BE2C (cell line): ENCODE results near the gene PDE4A.

Experiments
- DNase-seq: peaks from one replicate; pipeline ENCODE4 v3.0.0-alpha.2; 2020
- H3K27me3 ChIP-seq: fragments of 250-450 bp; sonication (Bioruptor Pico); 2 replicates; pipeline ENCODE4 v1.5.1; 2020; ENCODE audit warnings: mild to moderate bottlenecking
- H3K36me3 ChIP-seq: fragments of 250-450 bp; sonication (Bioruptor Pico); 2 replicates; pipeline ENCODE4 v1.5.1; 2020; ENCODE audit warnings: mild to moderate bottlenecking
- H3K4me1 ChIP-seq: fragments of 250-450 bp; sonication (Bioruptor Pico); 2 replicates; pipeline ENCODE4 v1.5.1; 2020
- H3K4me3 ChIP-seq: 2 replicates; pipeline ENCODE4 v1.5.1; 2011; ENCODE audit warnings: low read depth, low read length
- H3K9me3 ChIP-seq: fragments of 250-450 bp; sonication (Bioruptor Pico); 2 replicates; pipeline ENCODE4 v1.5.1; 2020
- CTCF ChIP-seq: IDR thresholded peaks from 2 replicates; pipeline ENCODE4 v1.5.1; 2012; ENCODE audit warnings: mild to moderate bottlenecking, low read depth, low read length

Gene PDE4A

GRCh38 chr19:10417541-10418234 lies 2.6 kb upstream of the PDE4A start:
- Histone ChIP-seq H3K36me3 (no peaks in the 10 kb centered on the region), H3K4me3 (peak overlapping the region; percentile 99), H3K9me3 (no peaks in the 10 kb centered on the region), H3K27me3 (no peaks in the 10 kb centered on the region), H3K4me1 (peaks cover 4% of the 10 kb centered on the region)
- DNase-seq: peak; percentile 45
- no peak for TF ChIP-seq CTCF

GRCh38 chr19:10418235-10418484 lies 2.2 kb upstream of the PDE4A start:
- H3K4me3 ChIP-seq: peak overlapping the region; percentile 99
- no peak for TF ChIP-seq CTCF
- H3K36me3 ChIP-seq: no peaks in the 10 kb centered on the region
- no peaks in the 10 kb centered on the region for H3K9me3 ChIP-seq
- H3K4me1 ChIP-seq: peaks cover 4% of the 10 kb centered on the region
- H3K27me3 ChIP-seq: no peaks in the 10 kb centered on the region
- DNase-seq: no peak

- peak overlapping the region; percentile 99 for H3K4me3 ChIP-seq
- no peaks in the 10 kb centered on the region for H3K36me3 ChIP-seq
- no peaks in the 10 kb centered on the region for H3K27me3 ChIP-seq
- TF ChIP-seq CTCF: peak; percentile 25; the same call in 1 of the 2 replicates
- H3K9me3 ChIP-seq: no peaks in the 10 kb centered on the region
- peak; percentile 75 for DNase-seq
- H3K4me1 ChIP-seq: peaks cover 4% of the 10 kb centered on the region
Observed at GRCh38 chr19:10418485-10419199, 1.7 kb upstream of the PDE4A start.

GRCh38 chr19:10419200-10419645 lies 1.1 kb upstream of the PDE4A start:
- TF ChIP-seq CTCF: no peak
- Histone ChIP-seq H3K27me3 (no peaks in the 10 kb centered on the region), H3K4me3 (peak overlapping the region; percentile 99), H3K36me3 (no peaks in the 10 kb centered on the region), H3K4me1 (peaks cover 4% of the 10 kb centered on the region), H3K9me3 (no peaks in the 10 kb centered on the region)
- peak; percentile 67 for DNase-seq

GRCh38 chr19:10419646-10420443 lies 493 bp upstream of the PDE4A start:
- no peaks in the 10 kb centered on the region for H3K27me3 ChIP-seq
- no peak for TF ChIP-seq CTCF
- H3K4me1 ChIP-seq: peaks cover 8% of the 10 kb centered on the region
- H3K9me3 ChIP-seq: no peaks in the 10 kb centered on the region
- H3K4me3 ChIP-seq: peak overlapping the region; percentile 99
- peak; percentile 98 for DNase-seq
- no peaks in the 10 kb centered on the region for H3K36me3 ChIP-seq
